Mesodermal cell (in vitro differentiated cells): ENCODE results near the gene CHST13.

ENCODE experiments used
- H3K27ac ChIP-seq: 2 replicates; pipeline ENCODE4 v1.7.0; 2013; ENCODE audit warnings: mild to moderate bottlenecking, low read depth, low read length, moderate library complexity; ENCODE audit not compliant: severe bottlenecking
- H3K36me3 ChIP-seq: 2 replicates; pipeline ENCODE4 v1.7.1; 2013; ENCODE audit warnings: mild to moderate bottlenecking, low read length, moderate library complexity; ENCODE audit not compliant: control insufficient read depth, insufficient read depth
- H3K4me1 ChIP-seq: one replicate; pipeline ENCODE4 v1.7.1; 2013; ENCODE audit warnings: mild to moderate bottlenecking, low read length; ENCODE audit not compliant: insufficient read depth, control insufficient read depth, poor library complexity, severe bottlenecking
- H3K4me3 ChIP-seq: 2 replicates; pipeline ENCODE4 v1.7.0; 2013; ENCODE audit warnings: low read length, control low read depth, mild to moderate bottlenecking; ENCODE audit not compliant: insufficient read depth, poor library complexity, severe bottlenecking; ENCODE audit errors: extremely low read depth
- H3K9me3 ChIP-seq: 2 replicates; pipeline ENCODE4 v1.7.1; 2013; ENCODE audit warnings: mild to moderate bottlenecking, low read length, moderate library complexity; ENCODE audit not compliant: control insufficient read depth
- WGBS, 2 experiments: methylation state at CpG; one replicate each; pipeline ENCODE4 v1.1.5; 2013; ENCODE audit warnings: missing lambda C conversion rate in 2 of 2; ENCODE audit not compliant: insufficient coverage in 2 of 2; 5-methylcytosine and 5-hydroxymethylcytosine counted together

CHST13 gene

DNA sequence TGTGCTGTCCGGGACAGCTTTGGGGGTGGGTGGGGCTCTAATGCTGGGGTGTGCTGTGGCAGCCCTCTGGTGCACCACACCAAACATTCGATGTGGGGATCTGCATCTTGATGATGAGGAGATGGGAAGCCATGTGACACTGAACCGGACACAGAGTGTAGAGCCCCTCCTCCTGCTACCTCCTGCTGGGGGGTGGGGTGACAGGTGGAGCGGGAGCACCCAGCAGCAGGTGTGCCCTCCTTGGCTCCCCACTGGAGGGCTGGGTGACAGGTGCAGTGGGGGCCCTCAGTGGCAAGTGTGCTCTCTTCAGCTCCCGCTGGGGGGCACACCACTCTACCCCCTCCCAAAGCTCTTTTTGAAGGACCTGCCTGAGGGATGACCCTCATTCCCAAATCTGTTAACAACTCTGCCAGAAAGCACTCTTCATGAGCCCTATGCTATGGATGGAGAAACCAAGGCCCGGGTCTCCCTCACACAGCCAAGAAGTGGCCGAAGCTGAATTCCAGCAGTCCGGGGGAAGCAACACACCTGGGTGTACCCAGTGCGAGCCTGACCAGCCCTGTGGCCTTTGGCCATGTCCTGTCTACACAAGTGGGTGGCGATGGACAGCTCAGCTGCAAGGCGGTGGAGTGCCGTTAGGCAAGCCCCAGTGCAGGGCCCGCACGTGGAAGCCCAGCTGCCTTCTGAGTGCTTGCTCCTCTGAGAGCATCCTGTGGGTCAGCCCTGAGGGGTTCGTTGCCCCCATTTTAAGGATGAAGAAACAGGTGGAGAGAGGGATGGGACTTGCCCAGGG is 5.8 kb upstream of the CHST13 start:
- Histone ChIP-seq H3K27ac (no peak overlapping the region), H3K36me3 (no peaks in the 10 kb centered on the region), H3K4me3 (no peak overlapping the region), H3K4me1 (no peaks in the 10 kb centered on the region), H3K9me3 (no peaks in the 10 kb centered on the region)
- WGBS, 2 experiments, result 86 to 91% methylated on average over 13 to 14 of the region's 15 CpGs

DNA sequence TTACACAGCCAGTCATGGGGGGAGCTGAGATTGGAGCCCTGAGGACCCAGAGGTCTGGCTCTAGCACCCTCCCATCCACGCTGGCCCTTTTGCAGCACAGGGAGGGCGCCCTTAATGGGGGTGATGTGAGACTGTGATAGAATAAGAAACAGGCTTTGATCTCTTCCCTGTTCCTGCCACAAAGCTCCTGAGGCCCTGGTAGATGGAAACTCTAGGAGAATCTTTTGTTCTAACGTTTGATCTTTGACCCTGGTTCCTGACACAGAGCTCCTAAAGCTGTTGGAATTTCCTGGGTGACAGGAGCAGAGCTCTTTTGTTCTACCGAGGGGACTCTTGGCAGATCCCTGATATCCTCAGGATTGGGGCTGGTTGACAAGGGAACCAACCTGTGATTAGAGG is 5.2 kb upstream of the CHST13 start:
- Histone ChIP-seq H3K9me3 (no peaks in the 10 kb centered on the region), H3K27ac (no peak overlapping the region), H3K36me3 (no peaks in the 10 kb centered on the region), H3K4me3 (no peak overlapping the region), H3K4me1 (no peaks in the 10 kb centered on the region)
- 26 to 35% methylated on average over 2 of the region's 4 CpGs for WGBS, 2 experiments

DNA sequence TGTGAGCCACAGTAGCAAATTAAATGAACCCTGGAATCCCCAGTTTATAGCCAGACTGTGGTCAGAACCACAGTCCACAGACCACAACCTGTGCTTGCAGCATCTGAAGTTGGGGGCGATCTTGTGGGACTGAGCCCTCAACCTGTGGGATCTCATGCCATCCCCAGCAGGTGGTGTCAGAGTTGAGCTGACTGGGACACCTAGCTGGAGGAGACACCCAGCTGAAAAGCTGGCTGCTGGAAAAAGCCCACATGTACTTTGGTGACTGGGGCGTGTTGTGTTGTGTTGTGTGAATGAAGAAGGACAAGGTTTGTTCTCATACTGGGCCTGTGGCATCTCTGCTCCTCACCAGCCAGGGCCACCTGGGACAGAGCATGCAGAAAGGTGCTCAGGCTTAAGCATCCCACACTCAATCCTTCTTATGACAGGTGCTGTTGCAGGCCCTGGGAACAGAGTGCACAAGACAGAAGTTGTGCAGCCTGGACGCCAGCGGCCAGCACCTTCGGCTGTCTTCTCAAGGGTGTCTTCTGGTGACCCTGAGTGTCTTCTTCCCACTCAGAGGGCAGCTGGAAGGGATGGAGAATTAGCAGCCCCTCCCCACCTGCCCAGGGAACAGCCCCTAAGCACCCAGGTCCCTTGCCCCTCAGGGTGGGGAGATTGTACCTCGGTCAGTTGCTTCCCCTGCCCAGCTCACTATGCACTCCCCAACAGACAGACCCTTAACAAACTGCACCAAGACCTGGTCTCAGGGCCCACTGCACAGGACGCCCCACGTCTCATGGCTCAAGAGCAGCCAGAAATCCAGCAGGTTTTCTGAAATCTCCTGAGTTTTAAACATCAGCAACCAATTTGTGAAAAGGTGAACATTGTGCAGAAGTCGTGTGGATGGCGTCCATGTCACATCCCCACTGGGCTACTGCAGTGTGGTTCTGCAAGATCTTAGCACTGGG is 4.2 kb upstream of the CHST13 start:
- Histone ChIP-seq H3K9me3 (no peaks in the 10 kb centered on the region), H3K27ac (no peak overlapping the region), H3K4me1 (no peaks in the 10 kb centered on the region), H3K36me3 (no peaks in the 10 kb centered on the region), H3K4me3 (no peak overlapping the region)
- WGBS, 2 experiments, result 94% methylated on average over 7 of the region's 10 CpGs

DNA sequence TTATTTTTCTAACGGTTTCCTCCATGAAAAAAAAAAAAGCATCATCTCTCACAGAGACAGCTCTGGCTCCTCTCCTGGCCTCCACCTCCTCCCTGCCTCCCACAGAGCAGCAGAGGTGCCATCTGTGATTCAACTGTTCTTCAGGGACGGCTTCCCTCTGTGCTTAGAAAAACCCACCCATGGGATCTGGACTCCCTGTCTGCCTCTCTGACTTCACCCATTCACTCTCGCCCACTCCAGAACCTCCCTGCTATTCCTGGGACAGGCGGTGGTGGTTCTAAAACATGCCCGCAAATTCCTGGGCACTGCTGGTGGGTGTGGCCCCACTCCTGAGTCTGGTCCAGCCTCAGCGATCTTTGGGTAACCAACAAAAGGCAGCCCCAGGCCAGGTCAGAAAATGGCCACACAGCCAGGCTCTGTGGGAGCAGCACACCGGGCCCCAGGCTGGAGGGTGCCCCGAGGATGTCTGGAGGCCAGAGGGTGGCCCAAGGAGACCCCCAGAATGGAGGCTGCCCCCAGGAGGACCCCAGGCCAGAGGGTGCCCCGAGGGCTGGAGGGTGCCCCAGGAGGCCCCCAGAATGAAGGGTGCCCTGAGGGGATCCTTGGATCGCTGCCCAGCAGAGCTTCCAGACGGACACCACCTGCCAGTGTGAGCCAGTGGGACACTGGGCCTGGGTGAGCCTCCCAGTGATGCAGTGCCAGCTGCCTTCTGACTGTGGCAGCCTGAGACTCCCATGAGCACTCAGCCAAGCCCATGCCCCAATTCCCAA is 2.6 kb upstream of the CHST13 start:
- Histone ChIP-seq H3K27ac (no peak overlapping the region), H3K4me3 (no peak overlapping the region), H3K36me3 (no peaks in the 10 kb centered on the region), H3K9me3 (no peaks in the 10 kb centered on the region), H3K4me1 (no peaks in the 10 kb centered on the region)
- WGBS, 2 experiments, result 82 to 89% methylated on average over 11 of the region's 11 CpGs

DNA sequence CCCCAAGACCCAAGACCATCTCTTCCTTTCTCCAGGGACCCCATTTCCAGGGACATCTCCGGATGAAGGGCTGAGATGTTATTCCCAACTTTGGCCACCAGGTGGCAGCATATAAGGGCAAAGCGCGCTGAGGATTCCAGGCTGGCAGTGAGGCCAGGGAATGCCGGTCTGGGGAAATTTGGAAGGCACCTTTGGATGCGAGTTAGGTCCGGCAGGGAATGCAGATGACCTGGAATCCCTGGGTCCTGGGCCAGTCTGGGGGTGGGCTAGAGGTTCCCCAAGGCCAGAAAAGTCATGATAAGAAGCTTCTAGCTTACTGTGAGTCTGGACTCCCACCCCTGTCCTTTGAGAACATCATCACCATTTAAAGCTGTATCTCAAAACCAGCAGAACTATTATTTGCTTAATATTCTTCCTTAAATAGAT is 1.6 kb upstream of the CHST13 start:
- 2 to 6% methylated on average over 5 to 6 of the region's 6 CpGs for WGBS, 2 experiments
- H3K9me3 ChIP-seq, result no peaks in the 10 kb centered on the region
- H3K36me3 ChIP-seq, result no peaks in the 10 kb centered on the region
- no peak overlapping the region for H3K27ac ChIP-seq
- H3K4me3 ChIP-seq, result no peak overlapping the region
- no peaks in the 10 kb centered on the region for H3K4me1 ChIP-seq

DNA sequence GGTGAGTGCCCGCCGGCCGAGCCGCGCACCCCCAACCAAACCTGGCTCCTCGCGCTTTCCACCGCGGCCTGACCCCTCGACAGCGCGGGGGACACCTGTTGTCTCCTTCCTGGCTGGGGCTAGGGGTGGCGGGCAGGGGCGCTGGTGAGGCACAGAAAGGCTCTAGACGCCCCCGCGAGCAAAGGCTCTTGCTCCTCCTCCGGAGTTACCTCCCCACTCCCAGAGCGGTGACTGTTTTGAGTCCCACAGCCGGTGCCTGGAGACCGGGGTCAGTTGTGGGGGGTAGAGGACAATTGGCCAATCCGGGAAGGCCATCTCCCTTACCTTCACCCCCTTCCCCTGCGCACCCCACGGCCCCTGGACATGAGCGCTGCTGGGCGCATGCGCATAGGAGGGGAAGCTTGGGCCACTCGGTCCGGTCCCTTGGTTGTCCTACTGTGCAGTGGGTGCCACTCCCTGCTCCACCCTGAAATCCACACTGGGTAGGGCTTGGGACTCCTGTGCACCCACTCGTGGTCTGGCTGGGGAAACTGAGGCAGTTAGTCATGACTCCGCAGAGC is 554 bp downstream of the CHST13 start:
- Histone ChIP-seq H3K4me1 (no peaks in the 10 kb centered on the region), H3K4me3 (peak overlapping the region; percentile 33), H3K27ac (no peak overlapping the region), H3K9me3 (no peaks in the 10 kb centered on the region), H3K36me3 (no peaks in the 10 kb centered on the region)
- 19 to 20% methylated on average over 21 to 25 of the region's 31 CpGs for WGBS, 2 experiments

DNA sequence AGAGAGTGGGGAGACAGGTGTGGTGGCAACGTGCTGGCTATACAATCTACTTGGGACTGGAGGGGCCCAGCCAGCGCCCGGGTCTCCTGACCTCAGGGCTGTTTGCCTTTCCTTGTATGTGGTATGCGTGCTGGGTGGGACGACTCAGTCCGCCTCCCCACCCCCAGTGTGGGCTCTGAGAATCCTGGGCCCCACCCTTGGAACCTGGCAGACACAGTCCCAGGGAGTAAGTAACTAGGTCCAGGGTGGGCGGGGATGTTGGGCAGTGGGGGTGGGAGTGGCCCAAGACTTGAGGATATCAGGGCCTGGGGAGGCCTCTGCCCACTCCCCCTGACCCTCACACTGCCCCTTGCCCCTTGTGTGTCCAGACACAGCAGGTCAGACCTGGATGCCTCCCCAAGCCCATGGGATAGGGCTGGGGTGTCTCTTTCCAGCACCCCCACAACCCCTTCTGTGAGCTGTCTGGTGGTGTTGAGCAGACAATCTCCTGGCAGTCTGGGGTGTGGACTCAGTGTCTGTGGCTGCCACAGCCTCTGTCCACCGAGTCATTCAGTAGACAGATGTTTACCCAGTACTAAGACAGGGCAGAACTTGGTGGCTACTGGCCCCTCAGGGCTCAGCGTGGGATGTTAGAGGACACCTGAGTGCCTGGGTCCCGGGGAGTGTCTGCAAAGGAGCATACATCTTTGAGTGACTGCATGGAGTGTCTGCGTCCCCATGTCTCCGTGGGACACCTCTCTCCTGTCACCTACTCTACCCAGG is 1.3 kb downstream of the CHST13 start:
- H3K9me3 ChIP-seq, result no peaks in the 10 kb centered on the region
- no peaks in the 10 kb centered on the region for H3K4me1 ChIP-seq
- H3K27ac ChIP-seq, result no peak overlapping the region
- WGBS, 2 experiments, result 74 to 83% methylated on average over 6 to 7 of the region's 12 CpGs
- H3K36me3 ChIP-seq, result no peaks in the 10 kb centered on the region
- H3K4me3 ChIP-seq, result no peak overlapping the region

DNA sequence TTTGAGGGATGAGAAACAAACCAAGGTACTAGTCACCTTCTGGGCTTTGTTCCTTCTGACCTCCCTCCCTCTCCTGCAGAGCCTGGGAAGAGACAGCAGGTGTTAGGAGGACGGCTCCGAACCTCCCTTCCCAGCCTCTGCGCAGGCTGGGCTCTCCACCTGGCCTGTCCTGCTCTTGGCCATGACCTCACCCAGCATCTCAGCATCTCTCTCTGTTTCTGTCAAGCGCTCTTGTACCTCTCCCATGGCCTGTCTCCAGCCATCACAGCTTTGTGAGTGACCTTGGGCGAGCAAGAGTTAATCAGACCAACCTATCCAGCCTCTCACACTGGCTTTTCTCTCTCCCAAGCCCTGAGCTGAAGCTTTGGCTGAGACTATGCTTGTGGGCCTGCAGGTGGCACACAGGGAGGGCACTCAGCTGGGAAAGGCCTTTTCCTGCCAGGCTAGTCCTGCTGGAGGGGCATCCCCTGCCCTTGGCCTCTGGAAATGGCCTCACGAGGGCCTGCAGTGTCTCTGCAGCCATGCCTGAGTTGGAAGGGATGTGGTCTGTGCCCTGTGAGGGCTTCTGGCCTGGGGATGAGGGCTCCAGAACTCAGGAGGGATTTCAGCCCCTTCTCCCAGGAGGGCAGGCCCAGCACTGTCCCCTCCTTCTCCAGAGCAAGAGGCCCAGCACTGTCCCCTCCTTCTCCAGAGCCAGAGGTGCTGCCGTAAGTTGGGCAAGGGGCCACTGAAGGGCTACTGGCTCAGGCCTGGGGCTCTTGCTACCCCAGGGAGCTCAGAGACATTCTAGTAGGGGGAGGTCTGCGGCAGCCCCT is 2.1 kb downstream of the CHST13 start:
- H3K27ac ChIP-seq, result no peak overlapping the region
- H3K36me3 ChIP-seq, result no peaks in the 10 kb centered on the region
- no peak overlapping the region for H3K4me3 ChIP-seq
- WGBS, 2 experiments, result 93 to 100% methylated on average over 4 to 7 of the region's 8 CpGs
- no peaks in the 10 kb centered on the region for H3K9me3 ChIP-seq
- H3K4me1 ChIP-seq, result no peaks in the 10 kb centered on the region

DNA sequence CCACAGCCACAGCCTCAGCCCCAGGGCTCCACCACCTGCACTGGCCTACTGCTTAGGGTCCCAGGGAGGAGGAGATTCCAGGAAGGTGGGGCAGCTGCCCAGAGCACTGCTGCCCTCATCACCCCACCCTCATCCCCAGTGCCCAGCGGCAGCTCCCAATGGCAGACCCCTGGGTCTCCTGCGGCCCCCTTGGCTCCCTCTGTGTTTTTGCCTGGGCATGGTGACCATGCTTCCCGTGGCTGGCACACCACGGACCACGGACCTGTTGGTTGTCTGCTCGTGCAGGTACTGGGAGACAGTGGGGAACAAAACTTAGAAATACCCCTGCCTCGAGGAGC is 2.7 kb downstream of the CHST13 start:
- WGBS, 2 experiments, result 79 to 92% methylated on average over 5 of the region's 7 CpGs
- Histone ChIP-seq H3K36me3 (no peaks in the 10 kb centered on the region), H3K4me1 (no peaks in the 10 kb centered on the region), H3K27ac (no peak overlapping the region), H3K9me3 (no peaks in the 10 kb centered on the region), H3K4me3 (no peak overlapping the region)
